ENCODE measurements around the gene COCH. TPM values are rescaled to one million over a fixed set of nuclear protein-coding genes. Genes with fewer than 3 reads are reported as not detected.

The COCH gene
- total RNA-seq, result 10 to 100 TPM in 1 of 2 donors, 1 to 10 TPM in 1; 8.5 to 23.3 TPM

DNA sequence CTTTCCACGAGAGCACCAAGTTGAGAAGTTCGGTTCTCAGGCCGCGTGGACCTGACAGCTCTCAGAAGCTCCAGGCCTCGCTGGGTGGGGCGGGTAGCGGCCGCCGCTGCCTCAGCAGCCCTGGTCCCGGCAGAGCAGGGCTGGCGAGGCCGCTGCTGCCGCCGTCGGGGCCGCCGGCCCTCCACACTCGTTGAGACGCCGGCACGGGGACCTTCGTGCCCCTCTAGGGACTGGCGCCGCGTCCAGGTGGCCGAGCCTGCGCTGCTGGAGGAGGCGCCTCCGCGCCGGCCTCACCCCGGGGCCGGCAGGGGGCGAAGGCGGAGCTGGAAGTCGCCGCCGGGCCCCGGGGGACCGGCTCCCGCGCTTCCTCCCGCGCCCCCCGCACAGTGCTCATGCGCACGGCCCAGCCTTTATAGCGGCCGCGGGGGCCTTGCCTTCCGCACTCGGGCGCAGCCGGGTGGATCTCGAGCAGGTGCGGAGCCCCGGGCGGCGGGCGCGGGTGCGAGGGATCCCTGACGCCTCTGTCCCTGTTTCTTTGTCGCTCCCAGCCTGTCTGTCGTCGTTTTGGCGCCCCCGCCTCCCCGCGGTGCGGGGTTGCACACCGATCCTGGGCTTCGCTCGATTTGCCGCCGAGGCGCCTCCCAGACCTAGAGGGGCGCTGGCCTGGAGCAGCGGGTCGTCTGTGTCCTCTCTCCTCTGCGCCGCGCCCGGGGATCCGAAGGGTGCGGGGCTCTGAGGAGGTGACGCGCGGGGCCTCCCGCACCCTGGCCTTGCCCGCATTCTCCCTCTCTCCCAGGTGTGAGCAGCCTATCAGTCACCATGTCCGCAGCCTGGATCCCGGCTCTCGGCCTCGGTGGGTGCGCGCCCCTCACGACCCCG lies at the start of gene COCH:
Gene COCH (plus strand): TSS at position 440 of the 879 bp plus-strand sequence. CDS start 380 bp downstream, at position 820.
- WGBS, result 12% methylated on average over 41 of the region's 99 CpGs
- Histone ChIP-seq H3K27ac (peak within 1 kb of the TSS; percentile 27 to 28), H3K36me3 (no peaks in the 10 kb centered on the region), H3K4me1 (replicated peaks) (peaks cover 9% of the 10 kb centered on the region), H3K4me3 (peak within 1 kb of the TSS; percentile 39 to 44), H3K27me3 (replicated peaks; ENCODE audit: insufficient read depth) (peaks cover 3% of the 10 kb centered on the region), H3K9me3 (no peaks in the 10 kb centered on the region)
- TF ChIP-seq POLR2A (IDR thresholded peaks at IDR 0.05) (no peak), POLR2AphosphoS5 (IDR thresholded peaks at IDR 0.05) (no peak)
- TF ChIP-seq, protein P1, sequence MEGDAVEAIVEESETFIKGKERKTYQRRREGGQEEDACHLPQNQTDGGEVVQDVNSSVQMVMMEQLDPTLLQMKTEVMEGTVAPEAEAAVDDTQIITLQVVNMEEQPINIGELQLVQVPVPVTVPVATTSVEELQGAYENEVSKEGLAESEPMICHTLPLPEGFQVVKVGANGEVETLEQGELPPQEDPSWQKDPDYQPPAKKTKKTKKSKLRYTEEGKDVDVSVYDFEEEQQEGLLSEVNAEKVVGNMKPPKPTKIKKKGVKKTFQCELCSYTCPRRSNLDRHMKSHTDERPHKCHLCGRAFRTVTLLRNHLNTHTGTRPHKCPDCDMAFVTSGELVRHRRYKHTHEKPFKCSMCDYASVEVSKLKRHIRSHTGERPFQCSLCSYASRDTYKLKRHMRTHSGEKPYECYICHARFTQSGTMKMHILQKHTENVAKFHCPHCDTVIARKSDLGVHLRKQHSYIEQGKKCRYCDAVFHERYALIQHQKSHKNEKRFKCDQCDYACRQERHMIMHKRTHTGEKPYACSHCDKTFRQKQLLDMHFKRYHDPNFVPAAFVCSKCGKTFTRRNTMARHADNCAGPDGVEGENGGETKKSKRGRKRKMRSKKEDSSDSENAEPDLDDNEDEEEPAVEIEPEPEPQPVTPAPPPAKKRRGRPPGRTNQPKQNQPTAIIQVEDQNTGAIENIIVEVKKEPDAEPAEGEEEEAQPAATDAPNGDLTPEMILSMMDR (IDR thresholded peaks at IDR 0.05), result peak in 2 of 4 experiments; percentile 32 to 44
- no peak for DNase-seq (ENCODE audit: low spot score)
- intact Hi-C loops (cut with DNase I), result no loop called here

DNA sequence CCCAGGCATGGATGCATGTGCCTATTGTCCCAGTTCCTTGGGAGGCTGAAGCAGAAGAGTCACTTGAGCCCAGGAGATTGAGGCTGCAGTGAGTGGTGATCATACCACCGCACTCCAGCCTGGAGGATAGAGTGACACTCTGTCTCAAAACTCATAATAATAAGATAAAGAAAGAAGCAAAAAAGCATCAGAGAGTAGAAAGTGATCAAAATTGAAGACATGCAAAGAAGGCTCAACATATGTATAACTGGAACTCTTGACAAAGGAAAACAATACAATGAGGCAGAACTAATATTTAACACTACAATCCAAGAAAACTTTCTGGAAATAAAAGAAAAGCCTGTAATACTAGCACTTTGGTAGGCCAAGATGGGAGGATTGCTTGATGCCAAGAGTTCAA lies 48.3 kb upstream of the COCH start:
- Histone ChIP-seq H3K4me1 (replicated peaks) (no peaks in the 10 kb centered on the region), H3K27ac (no peak overlapping the region), H3K4me3 (no peak overlapping the region), H3K9me3 (no peaks in the 10 kb centered on the region), H3K36me3 (no peaks in the 10 kb centered on the region), H3K27me3 (replicated peaks; ENCODE audit: insufficient read depth) (no peaks in the 10 kb centered on the region)
- WGBS, result 94% methylated on average over 1 of the region's 1 CpG
- TF ChIP-seq, protein P1 (IDR thresholded peaks at IDR 0.05), result no peak
- TF ChIP-seq POLR2A (IDR thresholded peaks at IDR 0.05) (no peak), POLR2AphosphoS5 (IDR thresholded peaks at IDR 0.05) (no peak)
- intact Hi-C loops (cut with DNase I), result no loop called here
- DNase-seq (ENCODE audit: low spot score), result no peak

DNA sequence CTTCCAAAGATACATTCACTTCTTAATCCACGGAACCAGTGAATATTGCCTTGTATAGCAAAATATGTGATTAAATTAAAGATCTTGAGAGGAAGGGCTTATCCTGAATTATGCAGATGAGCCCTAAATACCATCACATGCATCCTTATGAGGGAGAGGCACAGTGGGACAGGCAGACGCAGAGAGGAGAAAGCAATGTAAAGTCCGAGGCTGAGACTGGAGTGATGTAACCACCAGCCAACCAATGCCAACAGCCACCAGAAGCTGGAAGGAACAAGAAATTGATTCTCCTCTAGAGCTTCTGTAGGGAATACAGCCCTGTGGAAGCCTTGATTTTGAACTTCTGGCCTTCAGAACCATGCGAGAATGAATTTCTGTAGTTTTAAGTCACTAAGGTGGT lies 44.5 kb upstream of the COCH start:
- no peak for DNase-seq (ENCODE audit: low spot score)
- H3K27ac ChIP-seq, result no peak overlapping the region
- no peaks in the 10 kb centered on the region for H3K4me1 ChIP-seq (replicated peaks)
- H3K9me3 ChIP-seq, result no peaks in the 10 kb centered on the region
- 62% methylated on average over 4 of the region's 4 CpGs for WGBS
- no peak overlapping the region for H3K4me3 ChIP-seq
- TF ChIP-seq POLR2A (IDR thresholded peaks at IDR 0.05) (no peak), POLR2AphosphoS5 (IDR thresholded peaks at IDR 0.05) (no peak)
- TF ChIP-seq, protein P1 (IDR thresholded peaks at IDR 0.05), result no peak
- no peaks in the 10 kb centered on the region for H3K27me3 ChIP-seq (replicated peaks; ENCODE audit: insufficient read depth)
- intact Hi-C loops (cut with DNase I), result no loop called here
- no peaks in the 10 kb centered on the region for H3K36me3 ChIP-seq

DNA sequence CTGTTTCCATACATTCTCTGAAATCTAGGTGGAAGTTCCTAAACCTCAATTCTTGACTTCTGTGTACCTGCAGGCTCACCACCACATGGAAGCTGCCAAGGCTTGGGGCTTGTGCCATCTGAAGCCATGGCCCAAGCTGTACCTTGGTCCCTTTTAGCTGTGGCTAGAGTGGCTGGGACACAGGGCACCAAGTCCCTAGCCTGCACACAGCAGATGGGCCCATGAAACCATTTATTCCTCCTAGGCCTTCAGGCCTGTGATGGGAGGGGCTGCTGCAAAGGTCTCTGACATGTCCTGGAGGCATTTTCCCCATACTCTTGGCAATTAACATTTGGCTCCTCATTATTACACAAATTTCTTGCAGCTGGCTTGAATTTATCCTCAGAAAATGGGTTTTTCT lies 40.0 kb upstream of the COCH start:
- intact Hi-C loops (cut with DNase I), result no loop called here
- H3K4me1 ChIP-seq (replicated peaks), result no peaks in the 10 kb centered on the region
- no peaks in the 10 kb centered on the region for H3K9me3 ChIP-seq
- no peak overlapping the region for H3K27ac ChIP-seq
- TF ChIP-seq POLR2A (IDR thresholded peaks at IDR 0.05) (no peak), POLR2AphosphoS5 (IDR thresholded peaks at IDR 0.05) (no peak)
- TF ChIP-seq, protein P1 (IDR thresholded peaks at IDR 0.05), result no peak
- no peaks in the 10 kb centered on the region for H3K36me3 ChIP-seq
- no peak overlapping the region for H3K4me3 ChIP-seq
- no peaks in the 10 kb centered on the region for H3K27me3 ChIP-seq (replicated peaks; ENCODE audit: insufficient read depth)
- DNase-seq (ENCODE audit: low spot score), result no peak

DNA sequence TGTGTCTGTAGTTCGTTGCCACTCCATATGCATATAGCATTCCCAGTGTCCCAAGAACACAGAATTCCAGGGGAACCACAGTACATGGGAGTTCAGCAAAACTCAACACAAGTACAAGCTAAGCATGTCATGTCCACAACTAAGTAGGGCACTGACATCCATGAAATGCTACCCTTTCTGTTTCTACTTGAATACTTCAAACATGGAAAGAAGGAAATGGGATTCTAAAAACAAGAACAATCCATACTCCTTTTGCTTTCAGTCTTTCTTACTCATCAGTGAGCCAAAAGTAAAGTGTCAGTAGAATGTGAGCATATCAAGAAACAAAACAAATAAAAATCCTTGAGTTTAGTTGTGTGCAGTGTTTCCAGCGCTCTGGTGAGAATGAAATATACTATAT lies 36.0 kb upstream of the COCH start:
- TF ChIP-seq, protein P1 (IDR thresholded peaks at IDR 0.05), result no peak
- TF ChIP-seq POLR2A (IDR thresholded peaks at IDR 0.05) (no peak), POLR2AphosphoS5 (IDR thresholded peaks at IDR 0.05) (no peak)
- no peak for DNase-seq (ENCODE audit: low spot score)
- Histone ChIP-seq H3K9me3 (no peaks in the 10 kb centered on the region), H3K4me3 (no peak overlapping the region), H3K27ac (no peak overlapping the region), H3K4me1 (replicated peaks) (no peaks in the 10 kb centered on the region), H3K36me3 (no peaks in the 10 kb centered on the region), H3K27me3 (replicated peaks; ENCODE audit: insufficient read depth) (no peaks in the 10 kb centered on the region)
- intact Hi-C loops (cut with DNase I), result no loop called here
- WGBS, result 45% methylated on average over 2 of the region's 2 CpGs

All from prostate gland (tissue), 2 donors.